ENCODE measurements around the gene XPNPEP2. TPM values are rescaled to one million over a fixed set of nuclear protein-coding genes. Genes with fewer than 3 reads are reported as not detected.

XPNPEP2 gene
- total RNA-seq, 2 donors from 2014 or later, result 0.20 to 0.31 TPM

DNA sequence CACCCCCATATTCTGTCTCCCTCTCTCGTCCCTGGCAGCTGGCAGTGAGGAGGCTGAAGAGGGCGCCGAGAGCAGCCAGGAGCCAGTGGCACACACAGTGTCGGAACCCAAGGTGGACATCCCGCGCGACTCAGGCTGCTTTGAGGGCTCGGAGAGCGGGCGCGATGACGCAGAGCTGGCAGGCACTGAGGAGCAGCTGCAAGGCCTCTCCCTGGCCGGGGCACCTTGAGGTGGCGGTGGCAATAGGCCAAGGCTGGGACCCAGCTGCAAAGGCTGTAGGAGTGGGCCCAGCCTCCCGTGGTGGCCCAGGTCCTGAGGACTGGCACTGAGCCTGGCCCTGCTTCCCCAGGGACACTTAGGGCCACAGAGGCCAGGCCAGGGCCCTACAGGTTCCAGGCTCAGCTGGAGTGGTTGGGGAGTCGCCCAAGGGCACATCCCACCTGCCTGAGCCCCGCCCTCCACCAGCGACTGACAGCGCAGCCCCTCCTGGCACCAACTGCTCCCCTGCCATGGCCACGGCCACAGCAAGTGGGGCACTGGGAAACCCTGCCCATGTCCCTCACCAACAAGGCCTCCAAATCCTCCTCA lies 54.9 kb downstream of the XPNPEP2 start:
- Mint-ChIP-seq H3K9me3 (peaks cover 14% of the 10 kb centered on the region), H3K4me3 (no peak overlapping the region), H3K27me3 (ENCODE audit: insufficient read depth) (no peaks in the 10 kb centered on the region), H3K27ac (no peak overlapping the region), H3K36me3 (ENCODE audit: low read depth) (peaks cover 6% of the 10 kb centered on the region), H3K4me1 (no peaks in the 10 kb centered on the region)
- no peak for DNase-seq
- Histone ChIP-seq H3K9me3 (ENCODE audit: control insufficient read depth, low read length) (no peaks in the 10 kb centered on the region), H3K4me1 (ENCODE audit: control insufficient read depth, insufficient read depth, low read length) (no peaks in the 10 kb centered on the region), H3K27ac (ENCODE audit: low read depth, low read length) (no peak overlapping the region), H3K27me3 (ENCODE audit: control insufficient read depth, insufficient read depth, low read length, poor library complexity, severe bottlenecking) (no peaks in the 10 kb centered on the region), H3K4me3 (ENCODE audit: low read length) (no peak overlapping the region), H3K36me3 (ENCODE audit: control insufficient read depth, insufficient read depth, low read length) (peaks cover 8% of the 10 kb centered on the region), H3K9ac (ENCODE audit: extremely low read depth, low read length, poor library complexity, severe bottlenecking) (no peak overlapping the region)
- 86% methylated on average over 14 of the region's 20 CpGs; no CpG with 5 or more reads in 1 of the 2 experiments for WGBS, 2 experiments (ENCODE audit: insufficient coverage in 1 of 2, insufficient read length in 1 of 2)
- TF ChIP-seq, protein P1, sequence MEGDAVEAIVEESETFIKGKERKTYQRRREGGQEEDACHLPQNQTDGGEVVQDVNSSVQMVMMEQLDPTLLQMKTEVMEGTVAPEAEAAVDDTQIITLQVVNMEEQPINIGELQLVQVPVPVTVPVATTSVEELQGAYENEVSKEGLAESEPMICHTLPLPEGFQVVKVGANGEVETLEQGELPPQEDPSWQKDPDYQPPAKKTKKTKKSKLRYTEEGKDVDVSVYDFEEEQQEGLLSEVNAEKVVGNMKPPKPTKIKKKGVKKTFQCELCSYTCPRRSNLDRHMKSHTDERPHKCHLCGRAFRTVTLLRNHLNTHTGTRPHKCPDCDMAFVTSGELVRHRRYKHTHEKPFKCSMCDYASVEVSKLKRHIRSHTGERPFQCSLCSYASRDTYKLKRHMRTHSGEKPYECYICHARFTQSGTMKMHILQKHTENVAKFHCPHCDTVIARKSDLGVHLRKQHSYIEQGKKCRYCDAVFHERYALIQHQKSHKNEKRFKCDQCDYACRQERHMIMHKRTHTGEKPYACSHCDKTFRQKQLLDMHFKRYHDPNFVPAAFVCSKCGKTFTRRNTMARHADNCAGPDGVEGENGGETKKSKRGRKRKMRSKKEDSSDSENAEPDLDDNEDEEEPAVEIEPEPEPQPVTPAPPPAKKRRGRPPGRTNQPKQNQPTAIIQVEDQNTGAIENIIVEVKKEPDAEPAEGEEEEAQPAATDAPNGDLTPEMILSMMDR (conservative IDR thresholded peaks at IDR 0.05), result no peak

DNA sequence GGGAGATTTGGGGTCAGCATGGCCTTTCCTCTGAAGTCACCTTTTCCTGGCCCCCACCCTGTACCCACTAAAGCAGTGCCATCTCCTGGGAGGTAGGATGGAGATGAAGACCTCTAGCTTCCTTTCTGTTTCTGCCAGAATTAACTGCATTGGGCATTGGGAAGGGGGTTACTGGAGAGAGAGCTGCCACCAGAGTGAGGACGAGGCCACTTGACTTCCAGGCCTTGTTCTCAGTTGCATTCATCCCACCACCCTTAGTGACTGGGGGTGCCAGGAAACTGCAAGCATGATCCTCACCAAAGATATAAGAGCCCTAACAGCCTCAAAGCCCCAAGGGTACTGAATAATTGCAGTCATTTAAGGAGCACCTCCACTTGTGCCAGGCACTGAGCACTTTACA lies 56.8 kb downstream of the XPNPEP2 start:
- Mint-ChIP-seq H3K9me3 (peaks cover 13% of the 10 kb centered on the region), H3K27me3 (ENCODE audit: insufficient read depth) (no peaks in the 10 kb centered on the region), H3K36me3 (ENCODE audit: low read depth) (peaks cover 14% of the 10 kb centered on the region), H3K4me1 (no peaks in the 10 kb centered on the region), H3K4me3 (no peak overlapping the region), H3K27ac (no peak overlapping the region)
- Histone ChIP-seq H3K9me3 (ENCODE audit: control insufficient read depth, low read length) (no peaks in the 10 kb centered on the region), H3K4me1 (ENCODE audit: control insufficient read depth, insufficient read depth, low read length) (no peaks in the 10 kb centered on the region), H3K27ac (ENCODE audit: low read depth, low read length) (no peak overlapping the region), H3K9ac (ENCODE audit: extremely low read depth, low read length, poor library complexity, severe bottlenecking) (no peak overlapping the region), H3K36me3 (ENCODE audit: control insufficient read depth, insufficient read depth, low read length) (peaks cover 8% of the 10 kb centered on the region), H3K27me3 (ENCODE audit: control insufficient read depth, insufficient read depth, low read length, poor library complexity, severe bottlenecking) (no peaks in the 10 kb centered on the region), H3K4me3 (ENCODE audit: low read length) (no peak overlapping the region)
- TF ChIP-seq, protein P1 (conservative IDR thresholded peaks at IDR 0.05), result no peak
- DNase-seq, result no peak
- 100% methylated on average over 1 of the region's 1 CpG; no CpG with 5 or more reads in 1 of the 2 experiments for WGBS, 2 experiments (ENCODE audit: insufficient coverage in 1 of 2, insufficient read length in 1 of 2)

DNA sequence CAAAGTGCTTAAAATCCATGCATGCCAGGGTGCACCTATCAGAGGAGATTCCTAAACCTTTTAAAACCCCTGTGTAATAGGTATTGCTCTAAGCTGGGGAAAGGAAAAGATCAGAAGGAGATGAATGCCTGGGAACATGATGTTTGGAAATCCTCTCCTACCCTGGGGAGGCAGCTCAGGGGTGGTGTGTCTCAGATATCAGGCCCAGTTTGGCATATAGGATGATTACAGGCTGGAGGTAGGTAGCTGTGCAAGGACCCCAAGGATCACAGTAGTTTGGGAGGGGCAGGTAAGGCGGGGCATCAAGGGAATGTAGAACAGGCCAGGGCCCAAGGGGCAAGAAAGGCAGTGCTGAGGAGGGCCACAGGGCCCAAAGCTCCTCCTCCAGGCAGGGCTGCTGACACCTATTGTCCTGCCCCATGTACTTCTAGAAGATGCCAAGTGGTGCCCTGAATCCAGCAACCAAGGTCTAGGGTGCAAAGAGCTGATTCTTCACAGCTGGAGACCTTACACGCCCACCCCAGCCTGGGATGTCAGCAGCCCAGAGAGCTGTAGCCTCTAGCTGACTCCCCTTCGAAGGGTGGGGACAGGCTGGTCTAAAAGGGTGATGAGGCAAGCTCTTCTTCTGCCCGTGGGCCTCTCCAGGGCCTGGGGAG lies 58.6 kb downstream of the XPNPEP2 start:
- no peak overlapping the region for H3K9ac ChIP-seq (ENCODE audit: extremely low read depth, low read length, poor library complexity, severe bottlenecking)
- Mint-ChIP-seq H3K27ac (no peak overlapping the region), H3K4me3 (no peak overlapping the region), H3K4me1 (no peaks in the 10 kb centered on the region), H3K9me3 (peaks cover 13% of the 10 kb centered on the region), H3K36me3 (ENCODE audit: low read depth) (peaks cover 17% of the 10 kb centered on the region), H3K27me3 (ENCODE audit: insufficient read depth) (no peaks in the 10 kb centered on the region)
- H3K27ac ChIP-seq (ENCODE audit: low read depth, low read length), result no peak overlapping the region
- H3K9me3 ChIP-seq (ENCODE audit: control insufficient read depth, low read length), result no peaks in the 10 kb centered on the region
- no peak for DNase-seq
- H3K36me3 ChIP-seq (ENCODE audit: control insufficient read depth, insufficient read depth, low read length), result peaks cover 8% of the 10 kb centered on the region
- WGBS, 2 experiments (ENCODE audit: insufficient coverage in 1 of 2, insufficient read length in 1 of 2), result 89 to 100% methylated on average over 1 to 4 of the region's 4 CpGs
- TF ChIP-seq, protein P1 (conservative IDR thresholded peaks at IDR 0.05), result no peak
- H3K27me3 ChIP-seq (ENCODE audit: control insufficient read depth, insufficient read depth, low read length, poor library complexity, severe bottlenecking), result no peaks in the 10 kb centered on the region
- no peaks in the 10 kb centered on the region for H3K4me1 ChIP-seq (ENCODE audit: control insufficient read depth, insufficient read depth, low read length)
- H3K4me3 ChIP-seq (ENCODE audit: low read length), result no peak overlapping the region

Data from endodermal cell (in vitro differentiated cells).